Stomach (tissue), 4 donors: ENCODE data around the gene AFAP1L1.

Experiments
- CTCF ChIP-seq, 7 experiments: fragments of 450-650 bp in 4 of 7; fragments of 200-600 bp in 3 of 7; sonication (generic) in 3 of 7; IDR thresholded peaks; one replicate each; pipeline ENCODE4 v1.5.1; 2016 to 2019; ENCODE audit warnings: antibody characterized with exemption in 7 of 7, control low read depth in 2 of 7, mild to moderate bottlenecking in 1 of 7
- EP300 ChIP-seq: sonication (generic); formaldehyde crosslinking; IDR thresholded peaks from one replicate; pipeline ENCODE4 v1.6.1; 2017; ENCODE audit warnings: antibody characterized with exemption
- POLR2A ChIP-seq, 4 donors: fragments of 450-650 bp; IDR thresholded peaks; one replicate each; pipeline ENCODE4 v1.6.1; 2016; ENCODE audit warnings: antibody characterized with exemption in 4 of 4, control low read depth in 2 of 4, mild to moderate bottlenecking in 1 of 4, moderate library complexity in 1 of 4

GRCh38 chr5:149325166-149325735 lies 53.6 kb downstream of the AFAP1L1 start:
- TF ChIP-seq CTCF (IDR thresholded peaks at IDR 0.05) (no peak), POLR2A (IDR thresholded peaks at IDR 0.05) (no peak), EP300 (no peak)
